ENCODE data around the gene MRPL12. TPM values are rescaled to one million over a fixed set of nuclear protein-coding genes. Genes with fewer than 3 reads are reported as not detected.

The MRPL12 gene
- total and polyA plus RNA-seq, 2 of the 13 experiments (the other 11 are each of a cell fraction or from before 2014, with no cell fraction given) = 39.1 to 94.1 TPM

DNA sequence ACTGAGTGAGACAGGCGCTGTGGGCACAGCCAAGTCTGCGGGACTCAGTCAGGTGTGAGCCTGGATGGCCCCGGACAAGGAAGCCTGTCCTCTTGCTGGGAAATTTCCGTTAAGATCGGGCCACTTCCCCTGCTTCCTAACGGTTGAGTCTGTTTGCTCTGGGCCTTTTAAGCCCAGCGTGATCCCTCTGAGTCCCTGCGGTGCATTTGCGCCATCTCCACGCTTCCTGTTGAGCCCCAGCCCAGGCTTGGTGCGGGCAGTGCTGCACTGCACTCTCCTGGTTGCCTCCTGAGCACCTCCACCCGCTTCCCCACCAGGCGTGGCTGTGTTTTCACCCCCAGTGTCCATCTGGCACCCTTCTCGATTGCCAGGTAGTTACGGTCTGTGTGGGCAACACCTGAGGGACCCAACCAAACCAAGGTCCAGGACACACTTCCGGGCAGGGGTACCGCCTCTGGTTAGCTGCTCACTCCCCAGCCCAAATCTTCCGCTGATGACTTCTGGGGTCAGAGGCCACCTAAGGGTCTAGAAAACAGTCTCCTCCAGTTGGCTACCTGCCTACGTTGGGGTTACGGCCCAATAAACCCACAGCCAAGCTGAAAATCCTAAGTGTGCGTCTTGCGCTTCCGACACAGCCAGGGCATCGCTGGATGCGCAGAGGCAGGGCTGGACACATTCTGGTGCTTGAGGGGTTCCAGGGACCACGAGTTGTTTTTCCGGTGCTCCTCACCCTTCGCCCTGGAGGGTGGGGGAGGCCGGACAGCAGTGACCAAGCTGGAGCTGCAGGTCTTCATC is 7.5 kb downstream of the MRPL12 start (continued):
- TF ChIP-seq MED8 (CRISPR knock-in tag; IDR thresholded peaks at IDR 0.05; ENCODE audit: insufficient replicate concordance) (peak; percentile 69), RBM22 (optimal IDR thresholded peaks at IDR 0.05; ENCODE audit: low read length) (peak; percentile 83), CCDC6 (CRISPR knock-in tag; IDR thresholded peaks at IDR 0.05) (0 out of 2 replicates have a peak, but pooled peaks have one; percentile 46), ZNF572 (CRISPR knock-in tag; IDR thresholded peaks at IDR 0.05) (no peak), SNAI1 (CRISPR knock-in tag; IDR thresholded peaks at IDR 0.05; ENCODE audit: borderline replicate concordance) (0 out of 2 replicates have a peak, but pooled peaks have one; percentile 61), KDM3A (CRISPR knock-in tag; IDR thresholded peaks at IDR 0.05; ENCODE audit: low read depth) (no peak), ZNF788 (CRISPR knock-in tag; IDR thresholded peaks at IDR 0.05; ENCODE audit: borderline replicate concordance) (no peak; the same call in 1 of the 2 replicates), RBM39 (IDR thresholded peaks at IDR 0.05; ENCODE audit: low read depth, low read length, poor library complexity, severe bottlenecking) (peak; percentile 16), KLF13 (CRISPR knock-in tag; IDR thresholded peaks at IDR 0.05) (0 out of 2 replicates have a peak, but pooled peaks have one; percentile 29), FOXC1 (CRISPR knock-in tag; IDR thresholded peaks at IDR 0.05; ENCODE audit: borderline replicate concordance) (peak; percentile 21; the same call in 1 of the 2 replicates), ZNF547 (CRISPR knock-in tag; IDR thresholded peaks at IDR 0.05) (0 out of 2 replicates have a peak, but pooled peaks have one; percentile 54), KDM5B (CRISPR knock-in tag; IDR thresholded peaks at IDR 0.05; ENCODE audit: borderline replicate concordance) (peak; percentile 66; the same call in 1 of the 2 replicates), POLR2AphosphoS5 (IDR thresholded peaks at IDR 0.05; ENCODE audit: low read depth, low read length) (0 out of 2 replicates have a peak, but pooled peaks have one; percentile 23), PAF1 (CRISPR knock-in tag; IDR thresholded peaks at IDR 0.05) (peak; percentile 94), SOX13 (IDR thresholded peaks at IDR 0.05) (no peak), SOX13 (CRISPR knock-in tag; conservative IDR thresholded peaks at IDR 0.05 in 1 of 2, IDR thresholded peaks at IDR 0.05 in 1 of 2) (peak in 1 of 2 experiments; percentile 9; a peak in 1 of 4 replicates), EP300 (IDR thresholded peaks at IDR 0.05; ENCODE audit: low read depth in 2 of 2, low read length in 2 of 2) (peak in 1 of 2 experiments; percentile 15; a peak in 1 of 4 replicates), EP300 (CRISPR knock-in tag; IDR thresholded peaks at IDR 0.05; ENCODE audit: borderline replicate concordance) (0 out of 2 replicates have a peak, but pooled peaks have one; percentile 35), ZSCAN25 (CRISPR knock-in tag; IDR thresholded peaks at IDR 0.05) (0 out of 2 replicates have a peak, but pooled peaks have one; percentile 36), ZFP1 (CRISPR knock-in tag; IDR thresholded peaks at IDR 0.05) (no peak), CHCHD3 (CRISPR knock-in tag; IDR thresholded peaks at IDR 0.05) (0 out of 2 replicates have a peak, but pooled peaks have one; percentile 63)
- TF ChIP-seq, protein P1, sequence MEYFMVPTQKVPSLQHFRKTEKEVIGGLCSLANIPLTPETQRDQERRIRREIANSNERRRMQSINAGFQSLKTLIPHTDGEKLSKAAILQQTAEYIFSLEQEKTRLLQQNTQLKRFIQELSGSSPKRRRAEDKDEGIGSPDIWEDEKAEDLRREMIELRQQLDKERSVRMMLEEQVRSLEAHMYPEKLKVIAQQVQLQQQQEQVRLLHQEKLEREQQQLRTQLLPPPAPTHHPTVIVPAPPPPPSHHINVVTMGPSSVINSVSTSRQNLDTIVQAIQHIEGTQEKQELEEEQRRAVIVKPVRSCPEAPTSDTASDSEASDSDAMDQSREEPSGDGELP (IDR thresholded peaks at IDR 0.05; ENCODE audit: borderline replicate concordance, low read depth) = no peak
- TF ChIP-seq, protein P2, sequence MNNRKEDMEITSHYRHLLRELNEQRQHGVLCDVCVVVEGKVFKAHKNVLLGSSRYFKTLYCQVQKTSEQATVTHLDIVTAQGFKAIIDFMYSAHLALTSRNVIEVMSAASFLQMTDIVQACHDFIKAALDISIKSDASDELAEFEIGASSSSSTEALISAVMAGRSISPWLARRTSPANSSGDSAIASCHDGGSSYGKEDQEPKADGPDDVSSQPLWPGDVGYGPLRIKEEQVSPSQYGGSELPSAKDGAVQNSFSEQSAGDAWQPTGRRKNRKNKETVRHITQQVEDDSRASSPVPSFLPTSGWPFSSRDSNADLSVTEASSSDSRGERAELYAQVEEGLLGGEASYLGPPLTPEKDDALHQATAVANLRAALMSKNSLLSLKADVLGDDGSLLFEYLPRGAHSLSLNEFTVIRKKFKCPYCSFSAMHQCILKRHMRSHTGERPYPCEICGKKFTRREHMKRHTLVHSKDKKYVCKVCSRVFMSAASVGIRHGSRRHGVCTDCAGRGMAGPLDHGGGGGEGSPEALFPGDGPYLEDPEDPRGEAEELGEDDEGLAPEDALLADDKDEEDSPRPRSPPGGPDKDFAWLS (CRISPR knock-in tag; IDR thresholded peaks at IDR 0.05; ENCODE audit: borderline replicate concordance) = no peak
- TF ChIP-seq, protein P3, sequence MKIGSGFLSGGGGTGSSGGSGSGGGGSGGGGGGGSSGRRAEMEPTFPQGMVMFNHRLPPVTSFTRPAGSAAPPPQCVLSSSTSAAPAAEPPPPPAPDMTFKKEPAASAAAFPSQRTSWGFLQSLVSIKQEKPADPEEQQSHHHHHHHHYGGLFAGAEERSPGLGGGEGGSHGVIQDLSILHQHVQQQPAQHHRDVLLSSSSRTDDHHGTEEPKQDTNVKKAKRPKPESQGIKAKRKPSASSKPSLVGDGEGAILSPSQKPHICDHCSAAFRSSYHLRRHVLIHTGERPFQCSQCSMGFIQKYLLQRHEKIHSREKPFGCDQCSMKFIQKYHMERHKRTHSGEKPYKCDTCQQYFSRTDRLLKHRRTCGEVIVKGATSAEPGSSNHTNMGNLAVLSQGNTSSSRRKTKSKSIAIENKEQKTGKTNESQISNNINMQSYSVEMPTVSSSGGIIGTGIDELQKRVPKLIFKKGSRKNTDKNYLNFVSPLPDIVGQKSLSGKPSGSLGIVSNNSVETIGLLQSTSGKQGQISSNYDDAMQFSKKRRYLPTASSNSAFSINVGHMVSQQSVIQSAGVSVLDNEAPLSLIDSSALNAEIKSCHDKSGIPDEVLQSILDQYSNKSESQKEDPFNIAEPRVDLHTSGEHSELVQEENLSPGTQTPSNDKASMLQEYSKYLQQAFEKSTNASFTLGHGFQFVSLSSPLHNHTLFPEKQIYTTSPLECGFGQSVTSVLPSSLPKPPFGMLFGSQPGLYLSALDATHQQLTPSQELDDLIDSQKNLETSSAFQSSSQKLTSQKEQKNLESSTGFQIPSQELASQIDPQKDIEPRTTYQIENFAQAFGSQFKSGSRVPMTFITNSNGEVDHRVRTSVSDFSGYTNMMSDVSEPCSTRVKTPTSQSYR (CRISPR knock-in tag; IDR thresholded peaks at IDR 0.05; ENCODE audit: borderline replicate concordance) = no peak

Data from HepG2 (cell line).